ENCODE results near the gene RBX1.
"Not testable (repeated sequence)": the region's sequence is repeated elsewhere in the genome, so short reads cannot be mapped to it uniquely, and the experiment has no call there.

RBX1 gene

GRCh38 chr22:40950962-40951794 is at the start of gene RBX1:
Gene RBX1 (plus strand): TSS chr22:40951378. CDS start chr22:40951399, 21 bp downstream.
- DNase-seq (ENCODE audit: low spot score) = peak; percentile 99

- DNase-seq (ENCODE audit: low spot score) = no peak
Observed at GRCh38 chr22:40904101-40904500, 47.1 kb upstream of the RBX1 start.

GRCh38 chr22:40908895-40909294 is 42.3 kb upstream of the RBX1 start:
- no peak for DNase-seq (ENCODE audit: low spot score)

- DNase-seq (ENCODE audit: low spot score) = peak; percentile 55
Observed at GRCh38 chr22:40911772-40912171, 39.4 kb upstream of the RBX1 start.

DNA sequence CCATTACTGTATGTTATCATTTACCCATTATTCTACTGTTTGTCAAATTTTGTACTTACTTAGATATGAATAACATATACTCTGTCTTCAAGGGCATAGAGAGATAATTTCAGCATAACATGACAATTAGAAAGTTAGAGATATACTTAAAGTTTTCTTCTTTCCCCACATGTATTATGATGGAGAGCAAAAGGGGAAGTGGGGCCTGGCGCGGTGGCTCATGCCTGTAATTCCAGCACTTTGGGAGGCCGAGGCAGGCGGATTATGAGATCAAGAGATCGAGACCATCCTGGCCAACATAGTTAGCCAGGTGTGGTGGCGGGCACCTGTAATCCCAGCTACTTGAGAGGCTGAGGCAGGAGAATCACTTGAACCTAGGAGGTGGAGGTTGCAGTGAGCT is 38.2 kb upstream of the RBX1 start:
- DNase-seq (ENCODE audit: low spot score) = not testable (repeated sequence)

DNA sequence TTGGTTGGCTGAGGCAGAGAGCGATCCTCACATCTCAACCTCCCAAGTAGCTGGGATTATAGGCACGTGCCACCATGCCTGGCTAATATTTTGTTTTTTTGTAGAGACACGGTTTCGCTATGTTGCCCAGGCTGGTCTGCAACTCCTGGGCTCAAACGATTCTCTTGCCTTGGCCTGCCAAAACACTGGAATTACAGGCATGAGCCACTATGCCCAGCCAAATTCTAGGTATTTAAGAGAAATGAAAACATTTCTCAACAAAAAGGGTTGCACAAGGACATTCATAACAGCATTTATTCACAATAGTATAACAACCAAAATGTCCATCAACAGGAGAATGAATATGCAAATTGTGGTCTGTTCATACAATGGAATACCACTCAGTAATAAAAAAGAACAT is 31.7 kb upstream of the RBX1 start:
- no peak for DNase-seq (ENCODE audit: low spot score)

DNA sequence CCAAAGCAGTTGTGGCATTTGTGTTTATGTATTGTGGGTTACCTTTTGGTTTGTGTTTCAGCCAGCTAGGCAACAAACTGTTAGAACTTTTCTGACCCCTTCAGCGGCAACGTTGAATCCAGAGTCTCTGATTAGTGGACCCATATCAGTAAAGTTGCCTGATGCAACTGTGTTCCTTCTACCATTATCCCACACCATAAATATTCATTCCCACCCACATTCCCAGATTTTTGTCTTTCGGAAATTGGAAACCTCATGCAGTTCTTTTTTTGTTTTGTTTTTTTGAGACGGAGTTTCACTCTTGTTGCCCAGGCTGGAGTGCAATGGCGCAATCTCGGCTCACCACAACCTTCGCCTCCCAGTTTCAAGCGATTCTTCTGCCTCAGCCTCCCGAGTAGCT is 30.7 kb upstream of the RBX1 start:
- no peak for DNase-seq (ENCODE audit: low spot score)

DNA sequence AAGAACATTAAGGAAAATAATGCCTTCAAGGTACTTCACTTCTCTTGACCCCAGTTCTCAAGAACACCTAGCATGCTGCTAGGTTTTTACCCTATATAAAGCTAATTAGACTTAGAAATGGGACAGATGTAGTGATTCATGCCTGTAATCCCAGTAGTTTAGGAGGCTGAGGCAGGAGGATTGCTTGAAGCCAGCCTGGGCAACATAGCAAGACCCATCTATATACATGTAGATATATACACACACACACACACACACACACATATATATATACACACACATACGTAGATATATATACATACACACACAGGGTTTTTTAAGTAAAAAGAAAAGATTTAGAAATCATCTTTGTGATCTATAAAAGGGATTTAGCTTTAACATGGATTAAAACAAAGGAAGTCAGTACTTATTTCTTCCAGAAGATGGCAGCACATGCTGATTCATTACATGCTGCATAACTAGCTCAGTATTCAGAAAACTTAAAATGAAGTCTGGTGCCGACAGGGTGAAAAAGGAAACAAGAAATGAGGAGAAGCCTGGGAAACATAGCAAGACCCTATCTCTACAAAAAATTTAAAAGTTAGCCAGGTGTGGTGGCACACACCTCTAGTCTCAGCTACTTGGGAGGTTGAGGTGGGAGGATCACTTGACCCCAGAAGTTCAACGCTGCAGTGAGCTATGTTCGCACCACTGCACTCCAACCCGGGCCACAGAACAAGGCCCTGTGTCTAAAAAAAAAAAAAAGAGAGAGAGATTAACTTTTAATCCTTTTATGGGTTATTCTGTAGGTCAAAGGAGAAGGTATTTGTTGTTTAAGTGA is 28.5 kb upstream of the RBX1 start:
- peak; percentile 69 for DNase-seq (ENCODE audit: low spot score)

DNA sequence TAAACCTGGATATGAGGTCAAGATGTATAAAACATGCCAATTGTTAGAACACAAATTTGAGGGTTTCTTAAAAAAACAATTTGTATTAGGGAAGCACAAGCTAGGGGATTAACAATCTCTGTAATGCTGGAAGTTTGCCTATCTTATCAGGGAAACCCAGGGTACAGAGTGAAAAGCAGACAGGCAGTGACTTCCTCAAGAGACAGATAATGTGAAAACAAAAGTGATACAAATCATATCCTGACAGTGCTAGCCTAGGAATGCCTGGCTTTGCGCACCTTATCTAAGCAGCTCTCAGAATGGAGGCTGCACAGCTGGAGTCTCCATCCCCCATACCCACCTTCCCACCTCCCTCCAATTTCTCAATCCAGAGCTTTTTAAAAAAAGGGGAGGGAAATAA is 22.5 kb upstream of the RBX1 start:
- no peak for DNase-seq (ENCODE audit: low spot score)

DNA sequence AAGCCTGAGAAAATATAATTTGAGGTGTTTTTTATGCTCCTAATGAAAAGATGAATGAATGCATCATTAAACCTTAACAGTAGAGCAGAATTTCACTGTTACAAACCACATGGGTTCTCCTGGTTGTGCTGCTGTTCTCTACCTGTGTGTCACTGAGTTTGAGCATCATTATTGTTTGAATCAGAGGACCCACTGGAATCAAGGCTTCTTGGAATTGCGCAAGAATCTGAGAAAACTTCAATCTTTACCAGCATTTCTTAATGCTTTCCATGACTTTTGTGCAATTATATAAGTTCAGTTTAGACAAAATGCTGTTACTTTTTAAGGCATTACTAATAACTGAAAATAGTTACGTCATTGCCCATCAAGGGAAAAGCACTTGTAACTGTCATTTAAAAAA is 18.8 kb upstream of the RBX1 start:
- DNase-seq (ENCODE audit: low spot score) = no peak

- no peak for DNase-seq (ENCODE audit: low spot score)
Observed at GRCh38 chr22:40939202-40939601, 12.0 kb upstream of the RBX1 start.

DNA sequence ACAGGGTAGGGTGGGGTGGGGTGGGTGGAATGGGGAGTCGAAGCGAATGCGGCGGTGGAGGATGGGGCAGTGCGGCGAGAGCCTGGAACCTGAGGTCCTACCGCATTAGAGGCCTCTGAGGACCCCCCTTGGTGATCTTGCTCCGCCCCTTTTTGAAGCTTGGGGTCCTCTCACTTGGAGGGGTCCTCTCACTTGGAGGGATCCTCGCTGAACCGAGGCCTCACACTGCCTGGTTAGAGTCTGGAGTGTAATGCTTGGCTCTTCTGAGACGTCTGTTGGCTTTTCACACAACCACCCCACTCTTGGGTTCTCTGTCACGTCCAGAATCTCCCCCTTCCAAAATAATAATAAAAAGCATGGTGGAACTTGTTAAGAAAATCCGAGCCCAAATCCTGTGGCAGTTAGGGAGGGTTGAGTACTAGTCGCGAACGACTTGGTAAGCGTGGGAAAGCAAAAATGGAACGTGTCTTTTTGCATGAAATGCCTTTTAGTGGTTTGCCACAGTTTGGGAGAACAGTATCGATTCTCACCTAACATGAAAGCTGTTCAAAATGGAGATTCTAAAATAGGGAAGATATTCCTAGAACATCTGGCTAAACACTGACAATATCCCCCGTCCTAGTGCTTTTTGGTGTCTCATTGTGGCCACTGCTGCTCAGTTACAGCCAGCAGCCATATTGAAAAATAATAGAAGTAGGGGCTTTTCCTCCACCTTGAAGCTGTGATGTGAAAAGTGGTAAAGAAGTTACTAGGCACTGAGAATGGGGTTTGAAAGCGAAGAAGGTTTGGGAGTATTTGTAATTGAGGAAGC is 822 bp downstream of the RBX1 start:
- DNase-seq (ENCODE audit: low spot score) = no peak

DNA sequence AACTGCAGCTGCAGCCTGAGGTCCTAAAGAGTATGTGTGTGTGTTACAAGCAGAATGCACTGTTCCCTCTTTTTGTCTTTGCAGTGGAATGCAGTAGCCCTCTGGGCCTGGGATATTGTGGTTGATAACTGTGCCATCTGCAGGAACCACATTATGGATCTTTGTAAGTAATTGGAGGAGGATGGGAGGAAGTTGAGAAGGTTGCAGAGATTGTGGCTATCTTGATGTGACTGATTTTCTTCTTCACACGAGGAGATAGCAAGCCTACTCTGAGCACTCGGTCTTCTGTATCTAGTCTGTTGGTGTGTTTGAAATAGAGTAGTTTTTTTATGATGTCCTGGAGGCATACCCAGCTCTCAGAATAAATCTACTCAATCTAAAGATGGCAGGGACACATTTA is 2.3 kb downstream of the RBX1 start:
- DNase-seq (ENCODE audit: low spot score) = no peak

GRCh38 chr22:40954113-40954512 is 2.9 kb downstream of the RBX1 start:
- no peak for DNase-seq (ENCODE audit: low spot score)

DNA sequence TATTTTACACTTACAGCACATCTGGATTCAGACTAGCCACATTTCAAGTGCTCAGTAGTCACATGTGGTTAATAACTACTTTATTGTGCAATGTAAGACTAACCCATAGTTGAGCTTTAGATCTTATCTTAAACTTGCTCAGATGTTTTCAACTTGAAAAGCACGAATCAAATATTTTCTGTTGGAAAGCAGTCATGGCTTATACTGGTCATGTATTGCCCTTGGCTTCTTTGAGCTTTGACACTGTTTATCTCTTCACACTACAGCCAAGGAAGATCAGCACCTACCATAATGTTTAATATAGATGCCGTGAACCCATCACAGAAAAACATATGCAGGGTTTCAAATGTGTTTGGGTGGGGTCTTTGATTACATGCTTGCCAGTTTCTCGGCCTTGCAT is 4.4 kb downstream of the RBX1 start:
- DNase-seq (ENCODE audit: low spot score) = peak; percentile 54

DNA sequence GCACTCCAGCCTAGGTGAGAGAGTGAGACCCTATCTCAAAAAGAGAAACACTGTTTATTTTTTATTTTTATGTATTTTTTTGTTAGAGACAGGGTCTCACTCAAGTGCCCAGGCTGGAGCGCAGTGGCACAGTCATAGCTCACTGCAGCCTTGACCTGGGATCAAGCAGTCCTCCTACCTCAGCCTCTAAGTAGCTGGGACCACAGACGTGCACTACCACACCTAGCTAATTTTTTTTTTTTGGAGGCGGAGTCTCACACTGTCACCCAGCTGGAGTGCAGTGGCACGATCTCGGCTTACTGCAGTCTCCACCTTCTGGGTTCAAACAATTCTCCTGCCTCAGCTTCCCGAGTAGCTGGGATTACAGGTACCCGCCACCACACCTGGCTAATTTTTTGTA is 6.4 kb downstream of the RBX1 start:
- no peak for DNase-seq (ENCODE audit: low spot score)

DNA sequence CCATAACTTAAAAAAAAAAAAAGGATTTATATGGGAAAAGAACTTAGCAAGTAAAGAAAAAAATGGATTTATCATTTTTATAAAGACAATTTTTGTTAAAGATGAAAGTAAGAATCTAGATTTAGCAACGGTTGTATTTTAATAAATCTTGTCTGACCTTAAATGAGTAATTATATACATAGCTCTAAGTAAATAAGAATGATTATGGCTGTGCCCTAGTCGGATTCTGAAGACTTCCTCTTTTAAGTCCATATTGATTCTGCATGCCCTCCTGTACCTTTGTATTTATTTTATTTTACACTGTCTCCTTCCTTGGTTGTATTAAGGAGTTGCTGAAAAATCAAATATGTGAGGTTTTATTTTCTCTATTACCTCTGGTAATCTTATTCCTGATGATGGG is 7.1 kb downstream of the RBX1 start:
- DNase-seq (ENCODE audit: low spot score) = no peak

DNA sequence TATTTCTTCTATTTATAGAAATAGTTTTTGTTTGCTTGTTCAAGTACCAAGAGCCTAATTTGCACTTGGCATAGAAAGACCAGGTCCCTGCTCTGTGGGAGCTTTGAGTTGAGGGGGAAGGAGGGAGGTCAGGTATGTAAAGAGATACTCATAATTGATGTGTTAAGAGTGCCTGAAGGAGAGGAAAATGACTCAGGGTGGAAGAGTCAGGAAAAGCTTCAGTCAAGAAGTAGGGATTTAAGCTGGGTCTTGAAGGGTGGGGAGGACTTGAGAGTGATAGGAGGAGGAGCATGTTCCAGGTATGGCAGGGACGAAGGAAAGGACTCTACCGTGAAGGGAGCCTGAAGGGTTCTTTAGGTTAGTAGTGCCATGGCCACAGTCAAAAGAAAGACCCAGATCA is 9.0 kb downstream of the RBX1 start:
- DNase-seq (ENCODE audit: low spot score) = no peak

GRCh38 chr22:40965936-40966725 is 15.0 kb downstream of the RBX1 start:
- no peak for DNase-seq (ENCODE audit: low spot score)

- no peak for DNase-seq (ENCODE audit: low spot score)
Observed at GRCh38 chr22:40966726-40967085, 15.5 kb downstream of the RBX1 start.

- DNase-seq (ENCODE audit: low spot score) = no peak
Observed at GRCh38 chr22:40967111-40967760, 16.1 kb downstream of the RBX1 start.
